Transverse colon (tissue), 4 donors: ENCODE data around the gene MUCL3. TPM values are rescaled to one million over a fixed set of nuclear protein-coding genes. Genes with fewer than 3 reads are reported as not detected.
"Not testable (repeated sequence)": the region's sequence is repeated elsewhere in the genome, so short reads cannot be mapped to it uniquely, and the experiment has no call there.

ENCODE experiments used
- DNase-seq: peaks from one replicate; pipeline ENCODE4 v3.0.0-alpha.2; 2019
- H3K27ac ChIP-seq, 4 donors: fragments of 200-600 bp; sonication (generic); 2 replicates each; pipeline ENCODE4 v1.5.1; 2016 to 2018; ENCODE audit warnings: inconsistent platforms in 4 of 4
- H3K27me3 ChIP-seq: fragments of 200-600 bp; sonication (generic); 2 replicates; pipeline ENCODE4 v1.5.1; 2017; ENCODE audit warnings: inconsistent platforms
- H3K36me3 ChIP-seq, 4 donors: fragments of 200-600 bp; sonication (generic); 2 replicates each; pipeline ENCODE4 v1.5.1; 2017 to 2019; ENCODE audit warnings: inconsistent platforms in 4 of 4
- H3K4me1 ChIP-seq, 4 donors: fragments of 200-600 bp; sonication (generic); 2 replicates each; pipeline ENCODE4 v1.5.1; 2017 to 2020; ENCODE audit warnings: inconsistent platforms in 4 of 4
- H3K4me3 ChIP-seq, 4 donors: fragments of 200-600 bp; sonication (generic); 1 replicate in 1 of 4; 2 replicates in 3 of 4; pipeline versions ENCODE4 v1.5.1 to v1.6.1; 2017 to 2019; ENCODE audit warnings: inconsistent platforms in 4 of 4
- H3K9me3 ChIP-seq, 2 donors: fragments of 200-600 bp; sonication (generic); 2 replicates each; pipeline ENCODE4 v1.5.1; 2017 to 2019; ENCODE audit warnings: inconsistent platforms in 2 of 2
- EP300 ChIP-seq: sonication (generic); formaldehyde crosslinking; IDR thresholded peaks from one replicate; pipeline ENCODE4 v1.6.1; 2017; ENCODE audit warnings: antibody characterized with exemption, low read depth
- POLR2A ChIP-seq: fragments of 450-650 bp; IDR thresholded peaks from one replicate; pipeline ENCODE4 v1.6.1; 2016; ENCODE audit warnings: antibody characterized with exemption, mild to moderate bottlenecking, moderate library complexity
- POLR2AphosphoS5 ChIP-seq, 3 donors: sonication (generic); formaldehyde crosslinking; IDR thresholded peaks; one replicate each; pipeline ENCODE4 v1.6.1; 2016; ENCODE audit warnings: antibody characterized with exemption in 3 of 3
- WGBS, 2 donors: methylation state at CpG; one replicate each; pipeline ENCODE4 v1.1.5; 2018; ENCODE audit warnings: low coverage in 1 of 2; 5-methylcytosine and 5-hydroxymethylcytosine counted together
- in situ Hi-C, 4 donors: fragments of 200-750 bp; cut with MboI; loops; one replicate each; pipeline versions ENCODE4 v1.15.0 to v1.15.1; 2017; ENCODE audit warnings: low sequenced_read_pairs in 3 of 4, low pct_ligation_motif_present in 1 of 4, low pct_unique_long_range_greater_than_20kb in 1 of 4
- intact Hi-C: fragments of 100-400 bp; cut with DNase I; formaldehyde crosslinking; loops from one replicate; pipeline ENCODE4 v1.15.1; 2023; ENCODE audit warnings: low total_unique reads
- total RNA-seq, 4 donors: library from RNA; depleted of rRNA; stranded (reverse); fragments of >200 nt; gene quantifications; one replicate each; pipeline ENCODE4 v1.1.0, GENCODE V29; 2016
- TF ChIP-seq, protein P1 (sequence below), 5 experiments: fragments of 200-600 bp in 3 of 5; fragments of 450-650 bp in 2 of 5; sonication (generic) in 3 of 5; IDR thresholded peaks; 1 replicate in 2 of 5; 2 replicates in 3 of 5; pipeline ENCODE4 v1.5.1; 2016 to 2017; ENCODE audit warnings: antibody characterized with exemption in 5 of 5, inconsistent platforms in 3 of 5, mild to moderate bottlenecking in 2 of 5, moderate library complexity in 1 of 5

The MUCL3 gene
- total RNA-seq, 4 donors from 2014 or later = 0.16 to 0.41 TPM; not detected in 2

DNA sequence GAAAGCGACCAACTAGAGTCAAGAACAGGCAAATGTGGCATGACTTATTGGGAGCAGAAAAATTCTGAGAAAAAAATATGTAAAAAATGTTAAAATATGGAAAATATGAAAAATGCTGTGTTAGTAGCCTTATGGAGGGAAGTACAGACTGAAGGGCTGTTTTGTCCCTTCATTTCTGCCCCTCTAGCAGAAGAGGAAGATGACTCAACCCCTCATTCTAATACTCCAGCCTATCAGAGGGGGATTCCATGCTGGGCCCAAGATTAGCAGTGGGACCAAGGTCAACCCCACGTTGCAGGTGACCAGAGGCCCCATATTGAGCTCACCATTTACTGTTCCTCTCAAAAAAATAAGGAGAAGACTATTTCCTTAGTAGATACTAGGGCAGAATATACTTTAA is 51.1 kb downstream of the MUCL3 start:
- Histone ChIP-seq H3K4me1 (no peaks in the 10 kb centered on the region), H3K4me3 (no peak overlapping the region), H3K27ac (no peak overlapping the region), H3K27me3 (no peaks in the 10 kb centered on the region), H3K9me3 (no peaks in the 10 kb centered on the region), H3K36me3 (no peaks in the 10 kb centered on the region)
- intact Hi-C loops (no loop called here), in situ Hi-C loops (no loop called here)
- DNase-seq = no peak
- TF ChIP-seq POLR2A (no peak), EP300 (no peak), POLR2AphosphoS5 (IDR thresholded peaks at IDR 0.05) (no peak)
- TF ChIP-seq, protein P1, sequence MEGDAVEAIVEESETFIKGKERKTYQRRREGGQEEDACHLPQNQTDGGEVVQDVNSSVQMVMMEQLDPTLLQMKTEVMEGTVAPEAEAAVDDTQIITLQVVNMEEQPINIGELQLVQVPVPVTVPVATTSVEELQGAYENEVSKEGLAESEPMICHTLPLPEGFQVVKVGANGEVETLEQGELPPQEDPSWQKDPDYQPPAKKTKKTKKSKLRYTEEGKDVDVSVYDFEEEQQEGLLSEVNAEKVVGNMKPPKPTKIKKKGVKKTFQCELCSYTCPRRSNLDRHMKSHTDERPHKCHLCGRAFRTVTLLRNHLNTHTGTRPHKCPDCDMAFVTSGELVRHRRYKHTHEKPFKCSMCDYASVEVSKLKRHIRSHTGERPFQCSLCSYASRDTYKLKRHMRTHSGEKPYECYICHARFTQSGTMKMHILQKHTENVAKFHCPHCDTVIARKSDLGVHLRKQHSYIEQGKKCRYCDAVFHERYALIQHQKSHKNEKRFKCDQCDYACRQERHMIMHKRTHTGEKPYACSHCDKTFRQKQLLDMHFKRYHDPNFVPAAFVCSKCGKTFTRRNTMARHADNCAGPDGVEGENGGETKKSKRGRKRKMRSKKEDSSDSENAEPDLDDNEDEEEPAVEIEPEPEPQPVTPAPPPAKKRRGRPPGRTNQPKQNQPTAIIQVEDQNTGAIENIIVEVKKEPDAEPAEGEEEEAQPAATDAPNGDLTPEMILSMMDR (IDR thresholded peaks at IDR 0.05) = no peak
- 57 to 73% methylated on average over 1 to 2 of the region's 2 CpGs for WGBS, 2 donors

DNA sequence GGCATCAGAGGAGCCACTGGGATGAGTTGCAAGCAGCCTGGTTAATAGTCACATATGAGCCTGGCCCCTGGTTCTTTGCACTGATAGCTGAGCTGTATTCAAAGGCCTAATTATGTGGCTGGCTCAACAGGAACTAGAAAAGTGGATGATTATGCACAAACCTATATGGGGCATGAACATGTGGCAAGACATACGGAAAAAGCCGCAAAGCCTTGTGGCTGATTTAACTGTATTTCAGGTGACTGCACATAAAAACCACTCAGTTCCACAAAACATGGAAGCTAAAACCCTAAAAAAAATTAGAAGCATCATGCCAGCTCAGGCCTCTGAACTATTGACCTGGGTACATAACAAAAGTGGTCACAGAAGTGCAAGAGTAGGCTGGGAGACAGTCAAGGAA is 56.5 kb downstream of the MUCL3 start:
- Histone ChIP-seq H3K4me1 (no peaks in the 10 kb centered on the region), H3K27ac (no peak overlapping the region), H3K27me3 (no peaks in the 10 kb centered on the region), H3K4me3 (no peak overlapping the region), H3K36me3 (no peaks in the 10 kb centered on the region), H3K9me3 (no peaks in the 10 kb centered on the region)
- in situ Hi-C loops (no loop called here), intact Hi-C loops (no loop called here)
- no peak for DNase-seq
- WGBS, 2 donors = 70 to 92% methylated on average over 2 of the region's 2 CpGs
- TF ChIP-seq, protein P1 (IDR thresholded peaks at IDR 0.05) = no peak
- no peak for TF ChIP-seq POLR2A
- TF ChIP-seq EP300 = no peak
- TF ChIP-seq POLR2AphosphoS5 (IDR thresholded peaks at IDR 0.05) = no peak

DNA sequence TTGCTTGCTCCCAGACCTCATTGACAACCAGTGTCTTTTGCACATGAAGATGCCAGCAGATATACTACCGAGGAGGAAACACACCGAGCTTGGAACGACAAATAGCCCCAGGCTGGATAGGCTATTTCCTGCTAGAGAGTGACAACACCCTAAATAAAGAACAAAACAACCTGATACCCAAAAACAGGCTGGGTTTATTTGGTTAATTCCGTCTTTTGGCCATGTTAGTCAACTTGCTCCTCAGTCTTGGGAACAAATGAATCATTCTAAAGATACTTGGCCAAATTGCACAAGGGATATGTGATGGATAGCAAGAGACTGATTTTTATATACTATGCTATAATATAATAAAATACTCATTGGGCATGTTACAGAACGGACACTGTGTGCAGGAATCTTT is 58.0 kb downstream of the MUCL3 start:
- DNase-seq = no peak
- intact Hi-C loops = no loop called here
- Histone ChIP-seq H3K9me3 (no peaks in the 10 kb centered on the region), H3K4me3 (no peak overlapping the region), H3K4me1 (no peaks in the 10 kb centered on the region), H3K36me3 (no peaks in the 10 kb centered on the region), H3K27ac (no peak overlapping the region), H3K27me3 (no peaks in the 10 kb centered on the region)
- in situ Hi-C loops = no loop called here
- 50 to 53% methylated on average over 5 of the region's 5 CpGs for WGBS, 2 donors
- TF ChIP-seq POLR2AphosphoS5 (IDR thresholded peaks at IDR 0.05) (no peak), EP300 (no peak), POLR2A (no peak)
- TF ChIP-seq, protein P1 (IDR thresholded peaks at IDR 0.05) = no peak

DNA sequence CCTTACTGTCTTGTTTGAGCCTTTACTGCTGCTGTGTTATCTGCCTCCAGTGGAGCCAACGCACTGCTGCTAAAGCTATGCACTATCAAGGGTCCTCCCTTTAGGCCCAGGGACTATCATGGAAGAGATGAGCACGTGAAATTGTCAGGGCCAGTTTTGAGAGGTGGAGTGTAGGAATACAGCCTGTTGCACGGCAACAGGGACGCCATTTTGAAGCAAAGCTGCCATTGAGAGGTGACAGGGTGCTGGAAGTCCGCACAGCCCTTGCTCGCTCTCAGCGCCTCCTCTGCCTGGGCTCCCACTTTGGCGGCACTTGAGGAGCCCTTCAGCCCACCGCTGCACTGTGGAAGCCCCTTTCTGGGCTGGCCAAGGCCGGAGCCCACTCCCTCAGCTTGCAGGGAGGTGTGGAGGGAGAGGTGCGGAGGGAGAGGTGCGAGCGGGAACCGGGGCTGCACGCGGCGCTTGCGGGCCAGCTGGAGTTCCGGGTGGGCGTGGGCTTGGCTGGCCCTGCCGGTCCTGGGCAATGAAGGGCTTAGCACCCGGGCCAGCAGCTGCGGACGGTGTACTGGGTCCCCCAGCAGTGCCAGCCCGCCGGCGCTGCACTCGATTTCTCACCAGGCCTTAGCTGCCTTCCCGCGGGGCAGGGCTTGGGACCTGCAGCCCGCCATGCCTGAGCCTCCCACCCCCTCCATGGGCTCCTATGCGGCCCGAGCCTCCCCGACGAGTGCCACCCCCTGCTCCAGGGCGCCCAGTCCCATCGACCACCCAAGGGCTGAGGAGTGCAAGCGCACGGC is 59.5 kb downstream of the MUCL3 start:
- H3K27me3 ChIP-seq, H3K36me3 ChIP-seq, DNase-seq, H3K4me1 ChIP-seq, H3K4me3 ChIP-seq, H3K27ac ChIP-seq, in situ Hi-C loops, intact Hi-C loops, H3K9me3 ChIP-seq: not testable (repeated sequence)
- 90% methylated on average over 24 of the region's 39 CpGs; no CpG with 5 or more reads in 1 of the 2 donors for WGBS, 2 donors
